ENCODE results near the gene ZNF154.
"Not testable (repeated sequence)": the region's sequence is repeated elsewhere in the genome, so short reads cannot be mapped to it uniquely, and the experiment has no call there.

ZNF154 gene

DNA sequence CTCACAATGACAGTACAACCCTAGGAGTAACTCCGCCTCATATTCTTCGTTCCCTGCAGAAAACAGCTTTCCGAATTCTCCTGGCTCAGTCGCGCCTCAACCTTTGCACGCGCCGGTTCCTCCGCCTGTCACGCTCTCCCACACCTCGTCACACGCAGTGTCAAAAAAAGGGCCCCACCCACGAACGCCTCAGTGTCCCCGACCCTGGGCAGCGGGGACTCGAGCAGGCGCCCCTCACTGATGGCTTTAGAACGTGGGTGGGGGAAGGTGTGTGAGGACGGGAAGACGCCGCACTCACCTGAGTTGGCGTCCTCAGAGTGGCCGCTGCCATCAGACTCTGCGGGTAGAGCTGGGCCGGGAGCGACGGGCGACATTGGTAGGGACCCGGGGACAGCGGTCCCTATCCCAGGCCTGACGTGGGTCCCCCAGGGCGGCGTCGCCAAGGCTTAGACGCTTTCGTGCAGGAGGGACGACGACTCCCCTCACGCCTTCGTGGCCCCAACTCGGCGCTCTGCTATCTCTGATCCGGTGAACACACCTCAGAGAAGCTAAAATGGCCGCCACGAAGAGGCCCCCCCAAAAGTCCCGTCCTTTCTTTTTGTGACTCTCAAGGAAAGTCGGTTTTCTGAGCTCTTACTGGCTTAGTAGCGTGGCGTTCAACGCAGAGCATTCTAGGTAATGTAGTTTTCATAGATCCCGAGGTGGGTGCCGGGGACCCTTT lies at the start of gene ZNF154:
TSS of gene ZNF154 (minus strand) at position 564 of the 721 bp plus-strand sequence. CDS start at position 331, 233 bp downstream.
- DNase-seq (ENCODE audit: low read depth, low spot score), result peak; percentile 86

DNA sequence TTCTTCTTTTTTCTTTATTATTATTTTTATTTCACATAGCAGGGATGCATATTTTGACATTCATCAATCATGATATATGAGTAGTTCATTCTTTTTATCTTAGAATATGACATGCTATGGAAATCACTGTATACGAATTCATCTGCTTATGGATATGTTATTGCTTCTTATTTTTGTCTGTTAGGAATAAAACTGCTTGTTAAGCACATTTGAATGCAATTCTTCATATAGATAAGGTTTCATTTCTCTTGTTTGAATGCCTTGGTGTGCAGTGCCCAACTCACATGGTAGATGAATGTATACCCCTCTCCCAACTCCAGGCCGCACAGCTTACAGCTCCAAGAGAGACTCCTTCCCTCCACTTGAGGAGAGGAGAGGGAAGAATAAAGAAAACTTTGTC lies 48.9 kb upstream of the ZNF154 start:
- DNase-seq (ENCODE audit: low read depth, low spot score), result no peak

DNA sequence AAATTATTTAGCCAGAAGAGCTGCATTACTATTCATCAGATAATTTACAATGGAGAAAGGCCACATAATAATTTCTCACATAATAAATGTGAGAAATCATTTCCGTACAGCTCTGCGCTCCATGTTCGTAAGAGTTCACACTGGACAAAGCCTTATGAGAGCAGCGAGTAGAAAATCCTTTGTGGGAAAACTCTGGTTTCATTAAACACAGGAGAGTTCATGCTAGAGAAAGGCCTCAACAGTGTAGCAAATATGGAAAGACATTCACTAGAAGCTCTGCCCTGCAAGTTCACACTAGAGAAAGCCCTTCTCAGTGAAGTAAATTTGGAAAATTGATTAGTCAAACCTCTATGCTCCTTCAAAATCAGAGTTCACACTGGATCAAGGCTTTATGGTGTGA lies 46.0 kb upstream of the ZNF154 start:
- DNase-seq (ENCODE audit: low read depth, low spot score), result no peak

DNA sequence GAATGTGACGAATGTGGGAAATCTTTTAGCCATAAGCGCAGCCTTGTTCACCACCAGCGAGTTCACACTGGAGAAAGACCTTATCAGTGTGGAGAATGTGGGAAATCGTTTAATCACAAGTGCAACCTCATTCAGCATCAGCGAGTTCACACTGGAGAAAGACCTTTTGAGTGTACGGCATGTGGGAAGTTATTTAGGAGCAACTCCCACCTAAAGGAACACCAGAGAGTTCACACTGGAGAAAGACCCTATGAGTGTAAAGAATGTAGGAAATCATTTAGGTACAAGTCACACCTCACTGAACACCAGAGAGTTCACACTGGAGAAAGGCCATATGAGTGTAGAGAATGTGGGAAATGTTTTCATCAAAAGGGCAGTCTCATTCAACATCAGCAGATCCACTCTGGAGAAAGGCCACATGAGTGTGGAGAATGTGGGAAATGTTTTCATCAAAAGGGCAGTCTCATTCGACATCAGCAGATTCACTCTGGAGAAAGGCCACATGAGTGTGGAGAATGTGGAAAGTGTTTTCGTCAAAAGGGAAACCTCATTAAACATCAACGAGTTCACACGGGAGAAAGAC lies 45.2 kb upstream of the ZNF154 start:
- DNase-seq (ENCODE audit: low read depth, low spot score), result no peak

DNA sequence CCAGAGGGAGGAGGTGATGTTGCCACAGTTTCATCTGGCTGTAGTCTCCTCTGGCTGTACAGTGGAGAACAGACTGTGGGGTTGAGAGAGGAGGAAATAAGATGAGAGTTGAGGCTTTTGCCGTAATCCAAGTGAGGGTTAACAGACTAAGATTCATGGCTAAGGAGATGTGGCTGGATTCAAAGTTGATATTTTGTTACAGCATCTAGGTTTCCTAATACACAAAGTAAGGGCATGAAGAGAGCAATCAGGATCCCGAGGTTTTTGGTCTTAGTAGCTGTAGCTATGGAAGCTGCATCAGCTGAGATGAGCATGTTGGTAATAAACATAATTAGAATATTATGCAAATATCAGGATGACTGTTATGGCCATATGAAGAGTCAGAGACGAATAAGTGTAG lies 39.0 kb upstream of the ZNF154 start:
- no peak for DNase-seq (ENCODE audit: low read depth, low spot score)

DNA sequence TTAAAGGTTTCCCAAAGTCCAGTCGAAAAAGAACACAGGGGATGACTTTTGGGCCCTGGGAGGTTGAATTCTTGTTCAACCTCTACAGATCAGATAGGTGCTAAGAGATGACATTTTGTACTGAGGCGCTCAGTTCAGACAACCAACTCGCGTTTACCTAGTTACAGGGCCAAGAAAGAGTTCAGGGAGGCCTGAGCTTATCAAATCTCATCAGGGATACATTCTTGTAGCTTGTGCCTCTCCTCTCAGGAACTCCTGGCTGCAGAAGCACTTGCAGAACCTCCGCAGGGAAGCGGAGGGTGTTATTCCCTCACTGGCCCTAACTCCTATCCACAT lies 38.4 kb upstream of the ZNF154 start:
- DNase-seq (ENCODE audit: low read depth, low spot score), result no peak

DNA sequence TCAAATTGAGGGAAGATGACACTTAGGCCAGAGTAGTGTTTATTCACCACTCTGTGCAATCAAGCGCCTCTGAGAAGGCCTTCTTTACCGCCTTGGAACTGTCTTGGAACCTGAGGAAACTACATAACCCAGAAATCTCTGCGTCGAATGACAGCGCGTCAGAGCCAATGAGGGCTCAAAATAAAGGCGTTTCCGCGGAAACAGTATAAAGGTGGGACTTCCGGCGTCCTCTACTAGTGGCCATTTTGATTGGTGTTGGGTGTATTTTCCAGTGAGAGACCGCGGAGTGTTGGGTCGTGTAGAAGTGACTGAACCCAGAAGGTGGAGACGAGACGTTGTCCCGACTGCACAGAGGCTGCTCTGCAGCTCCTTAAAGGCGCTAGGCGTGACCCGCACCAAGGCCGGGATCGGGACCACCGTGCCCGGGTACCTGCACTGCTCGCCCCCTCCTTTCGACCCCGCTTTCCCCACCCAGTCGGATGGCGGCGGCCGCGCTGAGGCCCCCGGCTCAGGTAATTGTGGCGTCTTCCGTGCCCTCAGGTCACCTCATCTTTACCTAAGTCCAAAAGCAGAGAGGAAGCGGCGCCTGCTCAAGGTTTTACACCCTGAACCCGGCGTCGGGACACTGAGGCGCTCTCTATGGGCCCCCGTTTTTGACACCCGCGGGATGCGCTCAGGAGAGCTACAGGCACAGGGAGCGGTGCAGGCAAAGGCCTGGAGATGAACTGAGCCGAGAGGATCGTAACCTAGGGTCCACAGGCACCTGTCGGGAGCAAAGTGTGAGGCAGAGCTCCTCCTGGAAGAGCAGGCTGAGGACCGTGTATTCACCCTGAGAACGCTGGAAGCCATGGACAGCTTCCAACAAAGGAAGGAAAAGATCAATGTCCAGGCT lies 37.8 kb upstream of the ZNF154 start, which contains the start of gene ZNF776:
TSS of gene ZNF776 (plus strand) at position 236 of the 892 bp plus-strand sequence. CDS start at position 480, 244 bp downstream.
- peak; percentile 87 for DNase-seq (ENCODE audit: low read depth, low spot score)

DNA sequence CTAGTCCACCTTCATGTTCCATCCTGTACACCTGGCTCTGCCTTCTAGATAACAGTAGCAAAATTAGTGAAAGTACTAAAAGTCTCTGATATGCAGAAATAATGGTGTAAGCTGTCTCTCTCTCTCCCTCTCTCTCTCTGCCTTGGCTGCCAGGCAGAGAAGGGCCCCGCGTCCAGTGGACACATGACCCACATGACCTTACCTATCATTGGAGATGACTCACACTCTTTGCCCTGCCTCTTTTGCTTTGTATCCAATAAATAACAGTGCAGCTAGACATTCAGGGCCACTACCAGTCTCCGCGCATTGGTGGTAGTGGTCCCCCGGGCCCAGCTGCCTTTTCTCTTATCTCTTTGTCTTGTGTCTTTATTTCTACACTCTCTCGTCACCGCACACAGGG lies 29.8 kb upstream of the ZNF154 start:
- not testable (repeated sequence) for DNase-seq (ENCODE audit: low read depth, low spot score)

DNA sequence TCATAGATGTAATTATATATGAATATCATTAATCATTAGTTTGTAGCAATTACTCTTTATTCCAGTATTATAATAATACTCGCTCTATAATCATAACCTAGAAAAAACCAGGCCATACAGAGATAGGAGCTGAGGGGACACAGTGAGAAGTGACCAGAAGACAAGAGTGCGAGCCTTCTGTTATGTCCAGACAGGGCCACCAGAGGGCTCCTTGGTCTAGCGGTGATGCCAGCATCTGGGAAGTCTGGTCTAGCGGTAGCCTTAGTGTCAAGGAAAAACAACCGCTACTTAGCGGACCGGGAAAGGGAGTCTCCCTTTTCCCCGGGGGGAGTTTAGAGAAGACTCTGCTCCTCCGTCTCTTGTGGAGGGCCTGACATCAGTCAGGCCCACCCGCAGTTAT lies 29.3 kb upstream of the ZNF154 start:
- not testable (repeated sequence) for DNase-seq (ENCODE audit: low read depth, low spot score)

DNA sequence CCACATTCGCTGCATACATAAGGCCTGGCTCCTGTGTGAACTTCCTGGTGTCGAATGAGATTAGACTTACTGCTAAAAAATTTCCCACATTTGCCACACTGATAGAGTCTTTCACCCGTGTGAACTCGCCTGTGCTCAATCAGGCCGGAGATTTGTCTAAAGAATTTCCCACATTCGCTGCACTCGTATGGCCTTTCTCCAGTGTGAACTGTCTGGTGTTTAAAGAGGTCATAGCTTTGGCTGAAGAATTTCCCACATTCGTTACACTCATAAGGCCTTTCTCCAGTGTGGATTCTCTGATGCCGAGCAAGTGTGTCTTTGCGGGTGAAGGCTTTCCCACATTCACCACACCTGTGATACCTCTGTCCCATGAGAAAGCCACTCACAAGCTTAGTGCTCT lies 11.9 kb upstream of the ZNF154 start:
- no peak for DNase-seq (ENCODE audit: low read depth, low spot score)

DNA sequence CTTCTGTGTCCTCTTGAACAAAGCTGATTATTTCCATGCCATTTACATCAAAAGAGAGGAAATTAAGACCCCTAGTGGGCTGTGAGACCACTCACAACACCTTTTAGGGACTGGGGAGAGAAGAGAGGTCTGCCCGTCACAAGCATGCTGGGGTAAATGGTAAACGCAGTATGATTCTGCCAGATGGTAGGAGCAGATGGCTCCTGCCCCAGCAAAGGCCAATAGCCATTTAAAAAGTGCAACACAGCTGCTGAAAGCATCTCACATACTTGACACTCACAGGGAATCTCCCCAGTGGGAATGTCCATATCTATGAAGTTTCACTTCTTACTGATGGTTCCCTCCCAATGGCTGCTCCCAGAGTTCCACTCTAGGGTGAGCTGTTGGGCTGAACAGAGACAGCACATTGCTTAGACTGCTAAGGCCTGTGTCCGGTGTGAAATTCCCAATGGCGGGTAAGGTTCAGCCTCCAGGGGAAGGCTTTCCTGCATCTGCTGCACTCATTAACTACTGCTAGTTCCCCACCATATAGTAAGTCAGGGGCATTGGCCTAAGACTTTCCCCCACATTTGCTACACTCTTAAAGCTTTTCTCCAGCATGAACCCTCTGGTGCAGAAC lies 11.0 kb upstream of the ZNF154 start:
- no peak for DNase-seq (ENCODE audit: low read depth, low spot score)

DNA sequence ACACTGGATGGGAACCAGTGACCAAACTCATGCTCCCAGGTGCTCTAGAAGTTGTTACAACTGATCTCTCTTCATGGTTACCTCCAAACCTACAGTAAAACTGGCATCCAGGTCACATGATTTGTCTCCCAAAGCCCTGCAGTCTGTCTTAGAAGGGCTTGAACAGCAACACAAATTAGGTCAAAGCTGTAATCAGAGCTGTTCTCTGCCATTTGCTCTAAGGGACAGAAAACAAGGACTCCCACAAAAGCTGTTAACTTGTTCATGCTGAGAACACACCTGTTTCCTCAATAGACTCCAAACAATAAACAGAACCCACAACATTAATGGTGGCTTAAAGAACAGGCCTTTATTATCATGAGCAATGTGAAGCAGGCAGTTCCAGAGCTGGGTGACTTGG lies 10.4 kb upstream of the ZNF154 start:
- no peak for DNase-seq (ENCODE audit: low read depth, low spot score)

DNA sequence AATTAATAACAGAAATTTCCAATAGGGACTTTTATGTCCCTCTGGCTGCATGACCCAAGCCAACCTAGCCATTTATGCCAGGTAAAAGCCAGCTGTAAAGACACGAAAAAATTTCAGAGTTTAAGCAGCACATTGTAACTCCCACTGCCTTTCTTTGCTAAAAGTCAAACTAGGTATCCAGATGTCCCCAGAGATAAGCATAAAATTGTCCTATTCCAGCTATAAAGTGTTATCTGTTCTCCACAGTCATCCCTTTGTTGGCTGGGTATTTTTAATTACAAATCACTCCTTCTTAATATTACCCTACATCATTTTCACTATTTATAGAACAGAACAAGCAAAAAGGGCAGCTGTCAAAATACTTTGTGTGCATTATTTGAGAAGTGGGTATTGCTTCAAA lies 3.2 kb upstream of the ZNF154 start:
- DNase-seq (ENCODE audit: low read depth, low spot score), result no peak

DNA sequence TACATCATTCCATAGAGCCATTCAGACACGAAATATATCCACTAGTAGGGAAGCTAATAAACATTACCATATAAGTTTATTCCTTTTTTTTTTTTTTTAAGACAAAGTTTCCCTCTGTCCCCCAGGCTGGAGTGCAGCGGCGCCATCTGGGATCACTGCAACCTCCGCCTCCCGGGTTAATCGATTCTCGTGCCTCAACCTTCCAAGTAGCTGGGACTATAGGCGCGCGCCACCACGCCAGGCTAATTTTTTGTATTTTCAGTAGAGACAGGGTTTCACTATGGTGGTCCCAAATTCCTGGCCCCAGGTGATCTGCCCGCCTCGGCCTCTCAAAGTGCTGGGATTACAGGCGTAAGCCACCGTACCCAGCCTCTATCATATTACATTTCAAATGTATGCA lies 612 bp upstream of the ZNF154 start:
- no peak for DNase-seq (ENCODE audit: low read depth, low spot score)

DNA sequence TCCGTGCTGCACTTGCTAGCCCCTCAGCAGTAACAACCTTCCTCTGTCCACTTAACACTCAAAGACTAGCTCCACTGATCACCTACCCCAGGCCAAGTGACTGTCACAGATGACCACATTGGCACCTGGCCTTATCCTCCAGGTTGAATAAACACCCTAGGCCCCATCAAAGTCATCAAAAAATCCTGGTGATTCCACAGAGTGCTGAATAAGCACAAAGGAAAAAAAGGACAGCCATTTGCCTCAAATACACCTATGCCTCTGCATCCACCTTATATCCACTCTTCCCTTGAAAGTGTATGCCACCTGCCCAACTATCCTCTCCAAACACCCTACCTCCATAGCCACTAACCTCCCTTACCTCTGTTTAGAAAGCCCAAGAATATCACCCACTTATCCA lies 2.7 kb downstream of the ZNF154 start:
- no peak for DNase-seq (ENCODE audit: low read depth, low spot score)

DNA sequence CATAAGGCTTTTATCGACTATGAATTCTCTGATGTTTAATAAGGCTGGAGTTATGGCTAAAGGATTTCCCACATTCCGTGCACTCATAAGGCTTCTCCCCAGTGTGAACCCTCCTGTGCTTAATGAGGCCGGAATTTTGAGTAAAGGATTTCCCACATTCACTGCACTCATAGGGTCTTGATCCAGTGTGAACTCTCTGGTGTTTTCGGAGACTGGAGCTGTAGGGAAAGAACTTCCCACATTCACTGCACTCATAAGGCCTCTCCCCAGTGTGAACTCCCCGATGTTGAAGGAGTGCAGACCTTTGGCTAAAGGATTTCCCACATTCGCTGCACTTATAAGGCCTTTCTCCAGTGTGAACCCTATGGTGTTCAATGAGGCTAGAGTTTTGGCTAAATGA lies 7.4 kb downstream of the ZNF154 start:
- DNase-seq (ENCODE audit: low read depth, low spot score), result no peak

DNA sequence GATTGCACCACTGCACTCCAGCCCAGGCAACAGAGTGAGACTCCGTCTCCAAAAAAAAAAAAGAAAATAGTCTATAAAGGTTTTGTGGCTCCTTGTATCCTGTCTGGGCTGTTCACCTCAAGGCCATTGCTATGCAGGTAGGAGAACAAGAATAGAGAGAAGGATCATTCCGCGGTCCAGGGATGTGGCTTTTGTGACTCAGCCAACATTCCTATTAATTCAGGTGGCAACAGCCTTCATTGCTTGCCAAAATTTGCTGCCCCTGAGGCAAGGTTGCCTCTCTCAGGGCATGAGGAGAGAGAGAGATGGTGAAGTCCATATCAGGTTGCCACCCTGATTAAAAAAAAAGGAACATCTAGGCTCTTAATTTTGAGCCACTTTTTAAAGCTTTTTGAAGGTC lies 19.3 kb downstream of the ZNF154 start:
- no peak for DNase-seq (ENCODE audit: low read depth, low spot score)

DNA sequence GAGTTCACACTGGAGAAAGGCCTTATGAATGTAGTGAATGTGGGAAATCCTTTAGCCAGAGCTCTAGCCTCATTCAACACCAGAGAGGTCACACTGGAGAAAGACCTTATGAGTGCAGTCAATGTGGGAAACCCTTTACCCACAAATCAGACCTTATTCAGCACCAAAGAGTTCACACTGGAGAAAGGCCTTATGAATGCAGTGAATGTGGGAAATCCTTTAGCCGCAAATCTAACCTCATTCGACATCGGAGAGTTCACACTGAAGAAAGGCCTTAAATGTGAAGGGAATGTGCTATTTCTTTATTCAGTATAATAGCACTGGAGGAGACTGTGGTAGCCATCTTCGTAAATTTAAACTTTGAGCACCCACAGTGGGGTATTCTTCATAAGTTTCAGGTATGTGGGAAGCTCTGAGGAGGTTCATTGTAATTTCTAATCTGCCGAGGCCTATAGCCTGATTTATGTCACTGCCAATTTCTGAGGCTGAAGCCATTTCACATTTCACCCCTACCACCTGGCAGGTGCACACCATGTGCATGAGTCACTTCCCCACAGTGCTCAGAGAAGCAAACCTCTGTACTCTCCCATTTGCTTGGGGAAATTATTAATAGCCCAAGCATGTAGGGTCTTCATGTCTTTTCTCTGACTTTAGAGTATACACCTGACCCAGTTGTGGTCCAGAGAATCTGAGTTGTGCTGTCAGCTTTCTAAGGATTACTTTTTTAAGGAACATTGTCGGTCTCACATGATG lies 20.8 kb downstream of the ZNF154 start:
- DNase-seq (ENCODE audit: low read depth, low spot score), result no peak

DNA sequence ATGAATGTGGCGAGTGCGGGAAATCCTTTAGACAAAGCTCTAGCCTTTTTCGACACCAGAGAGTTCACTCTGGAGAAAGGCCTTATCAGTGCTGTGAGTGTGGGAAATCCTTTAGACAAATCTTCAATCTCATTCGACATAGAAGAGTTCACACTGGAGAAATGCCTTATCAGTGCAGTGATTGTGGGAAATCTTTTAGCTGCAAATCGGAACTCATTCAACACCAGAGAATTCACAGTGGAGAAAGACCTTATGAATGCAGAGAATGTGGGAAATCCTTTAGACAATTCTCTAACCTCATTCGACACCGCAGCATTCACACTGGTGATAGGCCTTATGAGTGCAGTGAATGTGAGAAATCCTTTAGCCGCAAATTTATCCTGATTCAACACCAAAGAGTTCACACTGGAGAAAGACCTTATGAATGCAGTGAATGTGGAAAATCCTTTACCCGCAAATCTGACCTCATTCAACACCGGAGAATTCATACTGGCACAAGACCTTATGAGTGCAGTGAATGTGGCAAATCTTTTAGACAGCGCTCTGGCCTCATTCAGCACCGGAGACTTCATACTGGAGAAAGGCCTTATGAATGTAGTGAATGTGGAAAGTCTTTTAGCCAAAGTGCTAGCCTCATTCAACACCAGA lies 21.5 kb downstream of the ZNF154 start:
- no peak for DNase-seq (ENCODE audit: low read depth, low spot score)

DNA sequence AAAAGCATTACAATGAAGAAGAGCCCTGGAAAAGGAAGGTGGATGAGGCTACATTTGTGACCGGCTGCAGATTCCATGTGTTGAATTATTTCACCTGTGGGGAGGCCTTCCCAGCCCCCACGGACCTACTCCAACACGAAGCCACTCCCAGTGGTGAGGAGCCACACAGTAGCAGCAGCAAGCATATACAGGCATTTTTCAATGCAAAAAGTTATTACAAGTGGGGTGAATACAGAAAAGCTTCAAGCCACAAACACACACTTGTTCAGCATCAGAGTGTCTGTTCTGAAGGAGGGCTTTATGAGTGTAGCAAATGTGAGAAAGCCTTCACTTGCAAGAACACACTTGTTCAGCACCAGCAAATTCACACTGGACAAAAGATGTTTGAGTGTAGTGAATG lies 22.3 kb downstream of the ZNF154 start:
- no peak for DNase-seq (ENCODE audit: low read depth, low spot score)

DNA sequence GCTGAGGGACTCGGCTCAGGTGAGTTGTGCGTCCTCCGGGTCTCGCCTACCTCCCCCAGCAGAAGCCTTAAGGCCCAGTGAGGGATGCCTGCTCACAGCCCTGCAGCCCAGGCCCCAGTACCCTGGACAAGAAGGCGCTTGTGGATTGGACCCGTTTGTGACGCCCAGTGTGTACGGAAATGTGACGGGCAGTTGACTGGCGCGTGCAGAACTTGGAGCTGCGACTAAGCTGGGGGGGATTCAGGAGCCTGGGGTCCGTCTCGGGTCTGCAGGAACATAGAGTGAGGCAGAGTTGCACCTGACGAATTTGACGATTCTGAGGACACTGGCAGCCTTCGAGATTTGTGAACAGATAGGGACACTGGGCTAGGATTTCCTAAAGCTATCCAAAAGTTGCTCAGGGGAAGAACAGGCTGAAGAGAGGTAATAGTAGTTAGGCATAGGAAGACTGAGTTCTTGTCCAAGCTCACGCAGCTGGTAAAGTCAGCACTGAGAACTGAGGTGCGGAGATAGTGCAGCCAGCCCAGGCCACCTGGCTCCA lies 26.7 kb downstream of the ZNF154 start:
- DNase-seq (ENCODE audit: low read depth, low spot score), result no peak
